Measurements from ENCODE around the gene CDK10.
"Not testable (repeated sequence)": the region's sequence is repeated elsewhere in the genome, so short reads cannot be mapped to it uniquely, and the experiment has no call there.

The CDK10 gene

GRCh38 chr16:89687092-89687940, 827 bp downstream of the CDK10 start:
- Mint-ChIP-seq H3K27ac (peak overlapping the region; percentile 89), H3K4me1 (ENCODE audit: low read depth) (peaks cover 19% of the 10 kb centered on the region), H3K9me3 (no peaks in the 10 kb centered on the region), H3K27me3 (no peaks in the 10 kb centered on the region), H3K36me3 (ENCODE audit: low read depth) (peaks cover 19% of the 10 kb centered on the region), H3K4me3 (peak overlapping the region; percentile 90)

- H3K9me3 Mint-ChIP-seq = no peaks in the 10 kb centered on the region
- H3K27ac Mint-ChIP-seq = peak overlapping the region; percentile 40
- H3K36me3 Mint-ChIP-seq (ENCODE audit: low read depth) = peaks cover 22% of the 10 kb centered on the region
- no peaks in the 10 kb centered on the region for H3K27me3 Mint-ChIP-seq
- H3K4me3 Mint-ChIP-seq = peak overlapping the region; percentile 90
- H3K4me1 Mint-ChIP-seq (ENCODE audit: low read depth) = peaks cover 19% of the 10 kb centered on the region
Observed at GRCh38 chr16:89688395-89688794, 1.9 kb downstream of the CDK10 start.

DNA sequence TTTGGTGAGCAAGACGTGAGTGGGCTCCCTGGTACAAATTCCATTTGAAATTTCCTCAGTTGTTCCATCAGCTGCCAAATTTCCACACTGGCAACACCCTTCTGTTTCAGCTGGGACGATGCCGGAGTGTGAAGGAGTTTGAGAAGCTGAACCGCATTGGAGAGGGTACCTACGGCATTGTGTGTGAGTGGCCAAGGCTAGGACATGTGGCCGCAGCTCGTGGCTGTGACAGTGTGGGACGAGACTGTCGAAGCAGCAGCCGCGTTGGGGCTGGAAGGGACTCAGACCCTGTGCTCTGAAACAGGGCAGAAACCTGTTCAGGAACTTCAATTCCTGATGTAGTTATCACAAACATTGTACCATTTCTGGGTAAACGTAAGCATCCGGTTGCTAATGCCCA, 2.7 kb downstream of the CDK10 start:
- Mint-ChIP-seq H3K27ac (no peak overlapping the region), H3K27me3 (no peaks in the 10 kb centered on the region), H3K4me1 (ENCODE audit: low read depth) (peaks cover 19% of the 10 kb centered on the region), H3K4me3 (no peak overlapping the region), H3K36me3 (ENCODE audit: low read depth) (peaks cover 29% of the 10 kb centered on the region), H3K9me3 (no peaks in the 10 kb centered on the region)

- H3K4me3 Mint-ChIP-seq, H3K27ac Mint-ChIP-seq, H3K9me3 Mint-ChIP-seq, H3K27me3 Mint-ChIP-seq: not testable (repeated sequence)
- Mint-ChIP-seq H3K4me1 (ENCODE audit: low read depth) (peaks cover 19% of the 10 kb centered on the region), H3K36me3 (ENCODE audit: low read depth) (peaks cover 29% of the 10 kb centered on the region)
Observed at GRCh38 chr16:89689621-89690020, 3.1 kb downstream of the CDK10 start.

DNA sequence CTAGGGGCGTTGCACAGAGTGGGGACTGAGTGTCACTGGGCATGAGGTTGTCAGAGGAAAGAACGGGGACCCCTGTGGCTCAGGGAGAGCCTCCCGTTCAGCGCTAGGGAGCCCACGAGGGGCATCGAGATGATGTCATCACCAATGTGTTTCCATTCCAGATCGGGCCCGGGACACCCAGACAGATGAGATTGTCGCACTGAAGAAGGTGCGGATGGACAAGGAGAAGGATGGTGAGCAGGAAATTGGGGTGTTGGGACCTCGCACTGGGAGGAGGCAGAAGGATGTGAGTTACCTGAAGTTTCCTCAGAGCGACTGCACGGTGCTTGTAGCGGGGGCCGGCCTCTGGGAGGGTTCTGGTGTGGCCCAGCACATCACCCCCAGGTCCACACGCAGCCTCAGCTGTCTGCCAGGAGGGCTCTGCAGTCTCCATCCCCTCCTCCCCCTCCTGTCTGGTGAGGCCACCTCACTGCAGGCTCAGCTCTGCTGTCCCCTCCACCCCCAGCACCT, 4.0 kb downstream of the CDK10 start:
- Mint-ChIP-seq H3K27ac (no peak overlapping the region), H3K4me3 (no peak overlapping the region), H3K27me3 (no peaks in the 10 kb centered on the region), H3K9me3 (no peaks in the 10 kb centered on the region), H3K36me3 (ENCODE audit: low read depth) (peaks cover 32% of the 10 kb centered on the region), H3K4me1 (ENCODE audit: low read depth) (peaks cover 21% of the 10 kb centered on the region)

DNA sequence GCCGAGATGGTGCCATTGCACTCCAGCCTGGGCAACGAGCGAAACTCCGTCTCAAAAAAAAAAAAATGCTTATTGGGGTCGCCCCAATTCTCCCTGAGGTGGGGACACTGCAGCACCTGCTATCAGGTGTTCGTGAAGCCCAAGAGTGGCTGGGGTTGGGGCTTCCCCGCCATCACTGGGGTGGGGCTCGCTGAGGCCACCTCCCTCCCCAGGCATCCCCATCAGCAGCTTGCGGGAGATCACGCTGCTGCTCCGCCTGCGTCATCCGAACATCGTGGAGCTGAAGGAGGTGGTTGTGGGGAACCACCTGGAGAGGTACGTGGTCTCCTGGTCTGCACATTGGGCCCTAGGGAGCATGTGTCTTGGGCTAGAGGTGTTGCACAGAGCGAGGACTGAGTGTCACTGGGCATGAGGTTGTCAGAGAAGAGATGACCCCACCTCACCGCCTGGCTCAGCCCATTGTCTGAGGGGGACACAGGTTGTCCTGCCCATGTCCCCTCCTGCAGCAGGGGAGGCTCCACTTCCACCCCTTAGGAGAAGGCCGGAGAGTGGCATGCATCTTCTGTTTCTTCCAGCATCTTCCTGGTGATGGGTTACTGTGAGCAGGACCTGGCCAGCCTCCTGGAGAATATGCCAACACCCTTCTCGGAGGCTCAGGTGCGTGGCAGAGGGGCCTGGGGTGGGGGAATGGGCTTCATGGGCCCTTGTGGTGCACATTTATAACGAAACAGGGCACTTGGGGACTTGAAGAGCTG, 4.9 kb downstream of the CDK10 start:
- H3K27me3 Mint-ChIP-seq = no peaks in the 10 kb centered on the region
- peaks cover 26% of the 10 kb centered on the region for H3K4me1 Mint-ChIP-seq (ENCODE audit: low read depth)
- H3K36me3 Mint-ChIP-seq (ENCODE audit: low read depth) = peaks cover 33% of the 10 kb centered on the region
- H3K4me3 Mint-ChIP-seq = no peak overlapping the region
- no peak overlapping the region for H3K27ac Mint-ChIP-seq
- no peaks in the 10 kb centered on the region for H3K9me3 Mint-ChIP-seq

GRCh38 chr16:89691986-89692569, 5.6 kb downstream of the CDK10 start:
- H3K4me1 Mint-ChIP-seq (ENCODE audit: low read depth) = peaks cover 28% of the 10 kb centered on the region
- no peaks in the 10 kb centered on the region for H3K27me3 Mint-ChIP-seq
- H3K4me3 Mint-ChIP-seq = no peak overlapping the region
- peaks cover 33% of the 10 kb centered on the region for H3K36me3 Mint-ChIP-seq (ENCODE audit: low read depth)
- no peak overlapping the region for H3K27ac Mint-ChIP-seq
- H3K9me3 Mint-ChIP-seq = no peaks in the 10 kb centered on the region

- Mint-ChIP-seq H3K27me3 (no peaks in the 10 kb centered on the region), H3K4me3 (no peak overlapping the region), H3K36me3 (ENCODE audit: low read depth) (peaks cover 28% of the 10 kb centered on the region), H3K9me3 (no peaks in the 10 kb centered on the region), H3K27ac (no peak overlapping the region), H3K4me1 (ENCODE audit: low read depth) (peaks cover 16% of the 10 kb centered on the region)
Observed at GRCh38 chr16:89693289-89693731, 6.8 kb downstream of the CDK10 start.

- H3K36me3 Mint-ChIP-seq (ENCODE audit: low read depth) = peaks cover 30% of the 10 kb centered on the region
- H3K4me1 Mint-ChIP-seq (ENCODE audit: low read depth) = peaks cover 13% of the 10 kb centered on the region
- H3K9me3 Mint-ChIP-seq = no peaks in the 10 kb centered on the region
- H3K27ac Mint-ChIP-seq = no peak overlapping the region
- no peaks in the 10 kb centered on the region for H3K27me3 Mint-ChIP-seq
- no peak overlapping the region for H3K4me3 Mint-ChIP-seq
Observed at GRCh38 chr16:89693931-89694783, 7.7 kb downstream of the CDK10 start.

DNA sequence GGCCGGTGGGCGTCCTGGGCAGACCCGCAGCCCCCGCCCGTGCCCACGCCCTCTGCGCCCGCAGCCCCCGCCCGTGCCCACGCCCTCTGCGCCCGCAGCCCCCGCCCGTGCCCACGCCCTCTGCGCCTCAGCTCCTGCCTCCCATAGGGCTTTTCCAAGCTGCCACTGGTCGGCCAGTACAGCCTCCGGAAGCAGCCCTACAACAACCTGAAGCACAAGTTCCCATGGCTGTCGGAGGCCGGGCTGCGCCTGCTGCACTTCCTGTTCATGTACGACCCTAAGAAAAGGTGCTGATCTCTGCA, 8.2 kb downstream of the CDK10 start:
- H3K4me1 Mint-ChIP-seq (ENCODE audit: low read depth) = peaks cover 13% of the 10 kb centered on the region
- H3K9me3 Mint-ChIP-seq, H3K27ac Mint-ChIP-seq, H3K4me3 Mint-ChIP-seq, H3K27me3 Mint-ChIP-seq: not testable (repeated sequence)
- H3K36me3 Mint-ChIP-seq (ENCODE audit: low read depth) = peaks cover 32% of the 10 kb centered on the region

GRCh38 chr16:89695086-89695874, 8.8 kb downstream of the CDK10 start:
- Mint-ChIP-seq H3K4me1 (ENCODE audit: low read depth) (peaks cover 18% of the 10 kb centered on the region), H3K27me3 (no peaks in the 10 kb centered on the region), H3K27ac (no peak overlapping the region), H3K9me3 (no peaks in the 10 kb centered on the region), H3K4me3 (no peak overlapping the region), H3K36me3 (ENCODE audit: low read depth) (peaks cover 26% of the 10 kb centered on the region)

- Mint-ChIP-seq H3K4me1 (ENCODE audit: low read depth) (peaks cover 21% of the 10 kb centered on the region), H3K9me3 (no peaks in the 10 kb centered on the region), H3K27ac (no peak overlapping the region), H3K4me3 (no peak overlapping the region), H3K36me3 (ENCODE audit: low read depth) (peaks cover 23% of the 10 kb centered on the region), H3K27me3 (no peaks in the 10 kb centered on the region)
Observed at GRCh38 chr16:89695875-89696669, 9.6 kb downstream of the CDK10 start.

GRCh38 chr16:89696670-89697128, 10.2 kb downstream of the CDK10 start:
- no peaks in the 10 kb centered on the region for H3K9me3 Mint-ChIP-seq
- no peak overlapping the region for H3K4me3 Mint-ChIP-seq
- H3K4me1 Mint-ChIP-seq (ENCODE audit: low read depth) = peaks cover 21% of the 10 kb centered on the region
- no peaks in the 10 kb centered on the region for H3K27me3 Mint-ChIP-seq
- H3K36me3 Mint-ChIP-seq (ENCODE audit: low read depth) = peaks cover 23% of the 10 kb centered on the region
- no peak overlapping the region for H3K27ac Mint-ChIP-seq
